ENCODE results near the gene HPCA. TPM values are rescaled to one million over a fixed set of nuclear protein-coding genes. Genes with fewer than 3 reads are reported as not detected.

Gene HPCA
- total and polyA plus RNA-seq, 8 donors = 0.16 to 5.2 (median 0.49) TPM; not detected in 1

GRCh38 chr1:32886828-32887414 lies 630 bp downstream of the HPCA start:
- peak overlapping the region in 1 of 4 donors; percentile 35 for H3K4me3 ChIP-seq
- FAIRE-seq (no peak), DNase-seq (no peak), ATAC-seq (no peak)
- TF ChIP-seq, protein P1, sequence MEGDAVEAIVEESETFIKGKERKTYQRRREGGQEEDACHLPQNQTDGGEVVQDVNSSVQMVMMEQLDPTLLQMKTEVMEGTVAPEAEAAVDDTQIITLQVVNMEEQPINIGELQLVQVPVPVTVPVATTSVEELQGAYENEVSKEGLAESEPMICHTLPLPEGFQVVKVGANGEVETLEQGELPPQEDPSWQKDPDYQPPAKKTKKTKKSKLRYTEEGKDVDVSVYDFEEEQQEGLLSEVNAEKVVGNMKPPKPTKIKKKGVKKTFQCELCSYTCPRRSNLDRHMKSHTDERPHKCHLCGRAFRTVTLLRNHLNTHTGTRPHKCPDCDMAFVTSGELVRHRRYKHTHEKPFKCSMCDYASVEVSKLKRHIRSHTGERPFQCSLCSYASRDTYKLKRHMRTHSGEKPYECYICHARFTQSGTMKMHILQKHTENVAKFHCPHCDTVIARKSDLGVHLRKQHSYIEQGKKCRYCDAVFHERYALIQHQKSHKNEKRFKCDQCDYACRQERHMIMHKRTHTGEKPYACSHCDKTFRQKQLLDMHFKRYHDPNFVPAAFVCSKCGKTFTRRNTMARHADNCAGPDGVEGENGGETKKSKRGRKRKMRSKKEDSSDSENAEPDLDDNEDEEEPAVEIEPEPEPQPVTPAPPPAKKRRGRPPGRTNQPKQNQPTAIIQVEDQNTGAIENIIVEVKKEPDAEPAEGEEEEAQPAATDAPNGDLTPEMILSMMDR (IDR thresholded peaks at IDR 0.05) = peak in 1 of 4 donors; percentile 1
- intact Hi-C loops (cut with DNase I) = no loop called here
- WGBS, 2 donors = 35 to 44% methylated on average over 15 to 19 of the region's 19 CpGs
- H3K27ac ChIP-seq = no peak overlapping the region
- peaks cover 0 to 9% (median 1%) of the 10 kb centered on the region in 4 donors for H3K27me3 ChIP-seq
- H3K9me3 ChIP-seq = no peaks in the 10 kb centered on the region
- H3K36me3 ChIP-seq = no peaks in the 10 kb centered on the region
- H3K4me1 ChIP-seq = no peaks in the 10 kb centered on the region

DNA sequence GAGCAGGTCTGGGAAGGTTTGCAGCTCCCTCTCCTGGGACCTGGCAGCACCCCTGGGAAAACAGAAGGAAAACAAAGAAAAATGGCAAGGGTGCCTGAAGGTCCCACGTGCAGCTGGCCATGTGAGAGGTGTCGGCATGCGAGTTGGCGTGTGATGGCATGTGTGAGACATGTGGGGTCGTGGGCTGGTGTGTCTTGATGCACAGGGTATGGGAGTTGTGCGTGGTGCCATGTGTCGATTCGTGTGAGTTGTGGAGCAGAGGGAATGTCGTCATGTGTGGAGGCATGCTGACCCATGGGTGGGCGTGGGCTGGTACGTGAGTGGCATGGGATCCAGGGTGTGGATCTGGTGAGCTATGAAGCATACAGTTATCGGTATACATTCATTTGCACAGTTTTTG lies 1.3 kb downstream of the HPCA start:
- H3K36me3 ChIP-seq = no peaks in the 10 kb centered on the region
- no peak overlapping the region for H3K27ac ChIP-seq
- intact Hi-C loops (cut with DNase I) = no loop called here
- H3K9me3 ChIP-seq = no peaks in the 10 kb centered on the region
- ATAC-seq (no peak), DNase-seq (peak in 2 of 6 donors; percentile 20 to 22), FAIRE-seq (no peak)
- WGBS, 2 donors = 59 to 77% methylated on average over 12 of the region's 12 CpGs
- TF ChIP-seq, protein P1 (IDR thresholded peaks at IDR 0.05) = no peak
- H3K4me3 ChIP-seq = no peak overlapping the region
- peaks cover 0 to 9% (median 1%) of the 10 kb centered on the region in 4 donors for H3K27me3 ChIP-seq
- H3K4me1 ChIP-seq = peaks cover 0 to under 1% (median 0%) of the 10 kb centered on the region in 3 donors

GRCh38 chr1:32888134-32888533 lies 1.8 kb downstream of the HPCA start:
- TF ChIP-seq, protein P1 (IDR thresholded peaks at IDR 0.05) = no peak
- H3K4me1 ChIP-seq = peaks cover 0 to 4% (median 0%) of the 10 kb centered on the region in 3 donors
- no peaks in the 10 kb centered on the region for H3K36me3 ChIP-seq
- H3K4me3 ChIP-seq = no peak overlapping the region
- H3K27me3 ChIP-seq = peaks cover 0 to 9% (median 1%) of the 10 kb centered on the region in 4 donors
- WGBS, 2 donors = 58 to 59% methylated on average over 3 of the region's 3 CpGs
- no peak overlapping the region for H3K27ac ChIP-seq
- FAIRE-seq (no peak), ATAC-seq (no peak), DNase-seq (peak in 2 of 6 donors; percentile 6 to 14)
- no peaks in the 10 kb centered on the region for H3K9me3 ChIP-seq
- intact Hi-C loops (cut with DNase I) = no loop called here

DNA sequence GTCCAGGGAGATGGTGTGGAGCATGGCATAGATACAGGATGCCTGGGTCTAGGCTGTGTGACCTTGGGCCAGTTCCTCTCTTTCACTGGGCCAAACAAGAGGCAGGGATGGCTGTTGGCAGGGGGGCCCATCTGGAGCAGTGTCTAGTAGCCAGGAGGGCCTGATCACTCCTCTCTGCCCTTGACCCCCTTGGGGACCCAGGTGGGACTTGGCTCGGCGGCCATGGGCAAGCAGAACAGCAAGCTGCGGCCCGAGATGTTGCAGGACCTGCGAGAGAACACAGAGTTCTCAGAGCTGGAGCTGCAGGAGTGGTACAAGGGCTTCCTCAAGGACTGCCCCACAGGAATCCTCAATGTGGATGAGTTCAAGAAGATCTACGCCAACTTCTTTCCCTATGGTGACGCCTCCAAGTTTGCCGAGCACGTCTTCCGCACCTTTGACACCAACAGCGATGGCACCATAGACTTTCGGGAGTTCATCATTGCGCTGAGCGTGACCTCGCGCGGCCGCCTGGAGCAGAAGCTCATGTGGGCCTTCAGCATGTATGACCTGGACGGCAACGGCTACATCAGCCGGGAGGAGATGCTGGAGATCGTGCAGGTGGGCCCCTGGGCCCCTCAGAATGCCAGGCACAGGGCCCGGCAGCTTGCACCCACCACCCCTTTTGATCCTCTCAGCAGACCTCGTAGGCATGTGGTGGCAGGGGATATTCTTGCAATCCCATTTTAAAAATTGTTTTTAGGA lies 2.6 kb downstream of the HPCA start:
- ATAC-seq = no peak
- Histone ChIP-seq H3K36me3 (no peaks in the 10 kb centered on the region), H3K4me3 (no peak overlapping the region), H3K27me3 (peaks cover 0 to 9% (median 1%) of the 10 kb centered on the region in 4 donors), H3K27ac (no peak overlapping the region), H3K4me1 (peaks cover 0 to 4% (median 0%) of the 10 kb centered on the region in 3 donors), H3K9me3 (no peaks in the 10 kb centered on the region)
- WGBS, 2 donors = 80 to 83% methylated on average over 24 of the region's 24 CpGs
- peak in 2 of 6 donors; percentile 21 to 32 for DNase-seq
- TF ChIP-seq, protein P1 (IDR thresholded peaks at IDR 0.05) = no peak
- no peak for FAIRE-seq
- intact Hi-C loops (cut with DNase I) = no loop called here
